H1 (cell line): ENCODE measurements around the gene STAT3. TPM values are rescaled to one million over a fixed set of nuclear protein-coding genes. Genes with fewer than 3 reads are reported as not detected.

Source experiments
- CTCF ChIA-PET: fragments of 300-600 bp; sonication (Branson Sonifier 250); formaldehyde crosslinking; loops from one replicate; lab custom pipeline; 2021; ENCODE audit not compliant: partially characterized antibody; lab: Charles Lee
- POLR2A ChIA-PET: fragments of 300-600 bp; sonication (Branson Sonifier 250); formaldehyde crosslinking; loops from one replicate; lab custom pipeline; 2021; ENCODE audit warnings: inconsistent platforms; ENCODE audit not compliant: partially characterized antibody; lab: Charles Lee
- DNase-seq, 2 experiments: peaks; one replicate each; pipeline versions ENCODE4 v3.0.0 to v3.0.0-alpha.2; 2010 to 2022; ENCODE audit warnings: low spot score in 2 of 2, low read depth in 1 of 2, mixed read lengths in 1 of 2
- FAIRE-seq: peaks from 2 replicates; lab custom pipeline; 2011; peaks lifted over from hg19 to GRCh38; lab: Jason Lieb, UNC
- H2AFZ ChIP-seq: 2 replicates; pipeline ENCODE4 v1.8.1; 2012; ENCODE audit warnings: low read length, inconsistent platforms
- H2AK5ac ChIP-seq: 2 replicates; pipeline ENCODE4 v1.6.1; 2013; ENCODE audit warnings: low read depth, low read length
- H2BK120ac ChIP-seq: replicated peaks from 2 replicates; pipeline ENCODE3; 2013; ENCODE audit warnings: low read depth, low read length, inconsistent platforms
- H2BK12ac ChIP-seq: 2 replicates; pipeline ENCODE4 v1.6.1; 2013; ENCODE audit warnings: low read depth, low read length
- H2BK15ac ChIP-seq: 2 replicates; pipeline ENCODE4 v1.6.1; 2013; ENCODE audit warnings: low read length
- H2BK20ac ChIP-seq: 2 replicates; pipeline ENCODE4 v1.6.1; 2013; ENCODE audit warnings: low read length
- H2BK5ac ChIP-seq: 2 replicates; pipeline ENCODE4 v1.6.1; 2013; ENCODE audit warnings: low read depth, low read length
- H3K14ac ChIP-seq: 2 replicates; pipeline ENCODE4 v1.6.1; 2013; ENCODE audit warnings: inconsistent platforms; ENCODE audit not compliant: insufficient read length
- H3K18ac ChIP-seq: 2 replicates; pipeline ENCODE4 v1.6.1; 2013; ENCODE audit warnings: low read length; ENCODE audit errors: extremely low read depth
- H3K23ac ChIP-seq: 2 replicates; pipeline ENCODE4 v1.6.1; 2013; ENCODE audit warnings: inconsistent platforms; ENCODE audit not compliant: insufficient read length
- H3K23me2 ChIP-seq: 2 replicates; pipeline ENCODE4 v1.6.1; 2013; ENCODE audit warnings: low read depth, low read length
- H3K27ac ChIP-seq: 2 replicates; pipeline ENCODE4 v1.6.1; 2011; ENCODE audit warnings: low read depth, low read length, inconsistent platforms
- H3K27me3 ChIP-seq, 4 experiments: replicated peaks in 1 of 4; 1 replicate in 1 of 4; 2 replicates in 3 of 4; pipeline versions ENCODE4 v1.6.1 to v1.8.1; 2011 to 2013; ENCODE audit warnings: low read length in 3 of 4, mild to moderate bottlenecking in 3 of 4, inconsistent platforms in 2 of 4, mixed read lengths in 2 of 4, moderate library complexity in 1 of 4; ENCODE audit not compliant: control insufficient read depth in 3 of 4, insufficient read depth in 3 of 4; ENCODE audit errors: extremely low read depth in 1 of 4
- H3K36me3 ChIP-seq, 4 experiments: 2 replicates each; pipeline versions ENCODE4 v1.6.1 to v1.8.1; 2011 to 2013; ENCODE audit warnings: mild to moderate bottlenecking in 4 of 4, low read length in 3 of 4, moderate library complexity in 2 of 4, control low read depth in 1 of 4, inconsistent platforms in 1 of 4; ENCODE audit not compliant: insufficient read depth in 4 of 4, control insufficient read depth in 2 of 4
- H3K4ac ChIP-seq: replicated peaks from 2 replicates; pipeline ENCODE3; 2013; ENCODE audit warnings: low read length, low read depth, mixed read lengths, inconsistent platforms; ENCODE audit not compliant: insufficient read length
- H3K4me1 ChIP-seq, 4 experiments: replicated peaks in 1 of 4; 1 replicate in 1 of 4; 2 replicates in 3 of 4; pipeline versions ENCODE4 v1.6.1 to v1.8.1; 2011 to 2013; ENCODE audit warnings: low read length in 3 of 4, inconsistent platforms in 2 of 4, mixed read lengths in 1 of 4; ENCODE audit not compliant: insufficient read depth in 4 of 4, control insufficient read depth in 3 of 4
- H3K4me2 ChIP-seq, 2 experiments: 2 replicates each; pipeline versions ENCODE4 v1.6.1 to v1.8.1; 2011 to 2013; ENCODE audit warnings: low read depth in 2 of 2, low read length in 2 of 2, control low read depth in 1 of 2, inconsistent platforms in 1 of 2, mild to moderate bottlenecking in 1 of 2; ENCODE audit not compliant: insufficient read depth in 1 of 2
- H3K4me3 ChIP-seq, 4 experiments: fragments of 200-600, 300-600 bp in 1 of 4; sonication (generic), shearing (Covaris generic), sonication (Bioruptor Twin) in 1 of 4; 2 replicates each; pipeline versions ENCODE4 v1.5.1 to v1.8.1; 2011 to 2016; ENCODE audit warnings: low read length in 4 of 4, low read depth in 3 of 4, control low read depth in 2 of 4, inconsistent platforms in 2 of 4, mild to moderate bottlenecking in 2 of 4, mixed read lengths in 1 of 4, moderate library complexity in 1 of 4; ENCODE audit not compliant: insufficient read depth in 2 of 4; ENCODE audit errors: extremely low read depth in 1 of 4
- H3K56ac ChIP-seq: replicated peaks from 2 replicates; pipeline ENCODE3; 2013; ENCODE audit warnings: low read depth, mild to moderate bottlenecking, mixed read lengths, low read length, inconsistent platforms; ENCODE audit not compliant: insufficient read length
- H3K79me1 ChIP-seq: 2 replicates; pipeline ENCODE4 v1.6.1; 2013; ENCODE audit warnings: low read depth, low read length, control low read depth
- H3K79me2 ChIP-seq, 2 experiments: 2 replicates each; pipeline versions ENCODE4 v1.6.1 to v1.8.1; 2012 to 2013; ENCODE audit warnings: low read length in 2 of 2, mild to moderate bottlenecking in 2 of 2, inconsistent platforms in 1 of 2; ENCODE audit not compliant: insufficient read depth in 2 of 2, control insufficient read depth in 1 of 2
- H3K9ac ChIP-seq, 4 experiments: replicated peaks in 1 of 4; 1 replicate in 1 of 4; 2 replicates in 3 of 4; pipeline versions ENCODE4 v1.6.1 to v1.8.1; 2011 to 2013; ENCODE audit warnings: low read depth in 3 of 4, low read length in 3 of 4, control low read depth in 2 of 4, mild to moderate bottlenecking in 2 of 4, moderate library complexity in 2 of 4, inconsistent platforms in 1 of 4; ENCODE audit errors: extremely low read depth in 1 of 4
- H3K9me3 ChIP-seq, 2 experiments: 2 replicates each; pipeline versions ENCODE4 v1.6.1 to v1.8.1; 2012 to 2013; ENCODE audit warnings: mild to moderate bottlenecking in 2 of 2, moderate library complexity in 2 of 2, control low read depth in 1 of 2, inconsistent platforms in 1 of 2, low read depth in 1 of 2, low read length in 1 of 2, mixed read lengths in 1 of 2; ENCODE audit not compliant: insufficient read depth in 2 of 2
- H4K20me1 ChIP-seq, 2 experiments: replicated peaks in 1 of 2; 2 replicates each; pipeline versions ENCODE3 to v1.8.1; 2011 to 2013; ENCODE audit warnings: inconsistent platforms in 2 of 2, low read length in 2 of 2, mild to moderate bottlenecking in 1 of 2; ENCODE audit not compliant: insufficient read depth in 2 of 2, control insufficient read depth in 1 of 2
- H4K5ac ChIP-seq: 2 replicates; pipeline ENCODE4 v1.6.1; 2013; ENCODE audit warnings: low read length, low read depth, mixed read lengths, inconsistent platforms; ENCODE audit not compliant: insufficient read length
- H4K8ac ChIP-seq: 2 replicates; pipeline ENCODE4 v1.8.0; 2013; ENCODE audit warnings: mild to moderate bottlenecking, moderate library complexity, low read length, inconsistent platforms; ENCODE audit not compliant: insufficient read depth; ENCODE audit errors: extremely low read depth
- H4K91ac ChIP-seq: replicated peaks from 2 replicates; pipeline ENCODE3; 2013; ENCODE audit warnings: low read length, mixed read lengths, inconsistent platforms; ENCODE audit not compliant: insufficient read length
- CBX8 ChIP-seq: fragments of 300-800, 300-1000 bp; sonication (generic); IDR thresholded peaks from 2 replicates; pipeline ENCODE4 v1.7.1; 2016; ENCODE audit warnings: low read depth, low read length, borderline replicate concordance
- EGR1 ChIP-seq: IDR thresholded peaks from 2 replicates; pipeline ENCODE4 v1.6.1; 2011; ENCODE audit warnings: low read depth, low read length, borderline replicate concordance
- PHF8 ChIP-seq: fragments of 200-600 bp; sonication (generic); conservative IDR thresholded peaks from 2 replicates; pipeline ENCODE4 v1.7.1; 2012; ENCODE audit warnings: low read depth, mild to moderate bottlenecking, inconsistent platforms, low read length, moderate library complexity
- POLR2AphosphoS5 ChIP-seq: IDR thresholded peaks from 2 replicates; pipeline ENCODE4 v1.6.1; 2011; ENCODE audit warnings: low read depth, low read length
- RFX5 ChIP-seq: IDR thresholded peaks from 2 replicates; pipeline ENCODE4 v1.6.1; 2011; ENCODE audit warnings: low read depth, low read length, improper control_type of control experiment, borderline replicate concordance
- RNF2 ChIP-seq: fragments of 200-900, 300-1000 bp; sonication (generic); IDR thresholded peaks from 2 replicates; pipeline ENCODE4 v1.7.1; 2016; ENCODE audit warnings: borderline replicate concordance, low read depth, mild to moderate bottlenecking, antibody characterized with exemption, low read length; ENCODE audit not compliant: poor library complexity, severe bottlenecking; ENCODE audit errors: missing control alignments
- SAP30 ChIP-seq: fragments of 300-600 bp; sonication (generic); IDR thresholded peaks from 2 replicates; pipeline ENCODE4 v1.7.1; 2012; ENCODE audit warnings: low read length, moderate library complexity, mild to moderate bottlenecking, inconsistent platforms; ENCODE audit not compliant: insufficient read depth, insufficient replicate concordance
- TAF1 ChIP-seq: IDR thresholded peaks from 2 replicates; pipeline ENCODE4 v1.6.1; 2011; ENCODE audit warnings: mild to moderate bottlenecking, low read depth, low read length
- TBP ChIP-seq: IDR thresholded peaks from 2 replicates; pipeline ENCODE4 v1.6.1; 2011; ENCODE audit warnings: low read depth, low read length, improper control_type of control experiment
- WGBS, 2 experiments: shearing (Covaris generic) in 1 of 2; methylation state at CpG; one replicate each; pipeline versions ENCODE4 v1.1.6 to v1.1.7; 2013 to 2015; ENCODE audit warnings: low lambda C conversion rate in 2 of 2, mixed read lengths in 2 of 2, inconsistent platforms in 1 of 2, low coverage in 1 of 2, missing lambda C conversion rate in 1 of 2; ENCODE audit not compliant: insufficient replicate concordance in 2 of 2, insufficient coverage in 1 of 2, insufficient read length in 1 of 2; ENCODE audit errors: extremely low coverage in 1 of 2, missing lambda C conversion rate in 1 of 2; 5-methylcytosine and 5-hydroxymethylcytosine counted together
- polyA plus RNA-seq, 7 experiments: library from polyadenylated mRNA; depleted of rRNA in 3 of 7; stranded (reverse) in 5 of 7; unstranded in 2 of 7; fragments of >200 nt in 5 of 7; fragments of 200-250 nt in 2 of 7; gene quantifications; 1 replicate in 5 of 7; 2 replicates in 1 of 7; 4 replicates in 1 of 7; pipeline versions ENCODE4 v1.2.1 to v1.2.3, GENCODE V29; 2011 to 2013; ENCODE audit warnings: missing spikeins in 2 of 7, mixed read lengths in 2 of 7
- total RNA-seq: library from RNA; stranded (reverse); fragmentation: NEBNext Ultra II Directional; extraction: Animal tissue kit (Norgen Biotek cat#: 25700); gene quantifications from 2 replicates; pipeline ENCODE4 v1.2.1, GENCODE V29; 2021
- TF ChIP-seq, protein P1 (sequence below), 3 experiments: IDR thresholded peaks; 1 replicate in 2 of 3; 2 replicates in 1 of 3; pipeline versions ENCODE4 v1.5.1 to v1.6.1; 2011; ENCODE audit warnings: low read length in 3 of 3, mild to moderate bottlenecking in 3 of 3, inconsistent platforms in 2 of 3, low read depth in 1 of 3, moderate library complexity in 1 of 3; ENCODE audit not compliant: insufficient read depth in 1 of 3; ENCODE audit errors: control extremely low read depth in 1 of 3

STAT3 gene
- total and polyA plus RNA-seq, 2 of the 8 experiments (the other 6 are each of a cell fraction or from before 2014, with no cell fraction given) = 38.4 to 94.1 TPM

DNA sequence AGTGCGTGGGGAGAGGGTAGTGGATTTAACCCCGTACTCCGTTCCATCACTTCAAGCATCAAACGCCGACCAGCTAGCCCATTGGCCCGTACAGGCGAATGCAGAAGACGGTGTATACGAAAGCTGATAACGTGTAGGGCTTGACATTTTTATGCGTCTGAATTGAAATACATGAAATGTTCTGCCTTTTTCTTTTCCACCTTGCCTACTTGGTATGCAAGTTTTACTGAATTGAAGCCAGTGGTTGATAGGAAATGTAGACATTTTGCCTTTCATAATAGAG is 834 bp upstream of the STAT3 start:
- H3K79me2 ChIP-seq = peaks cover 23 to 34% of the 10 kb centered on the region in 2 experiments
- 52% methylated on average over 11 of the region's 11 CpGs; no CpG with 5 or more reads in 1 of the 2 experiments for WGBS, 2 experiments
- peak overlapping the region; percentile 64; the same call in 1 of the 2 replicates for H2BK5ac ChIP-seq
- H3K4me2 ChIP-seq = peak overlapping the region; percentile 69 to 85
- H3K27ac ChIP-seq = peak overlapping the region; percentile 71; the same call in 1 of the 2 replicates
- peak overlapping the region; percentile 44 to 61 (median 52); a peak in 7 of 8 replicates for H3K4me3 ChIP-seq
- no peak overlapping the region for H2BK120ac ChIP-seq
- H3K9me3 ChIP-seq = no peaks in the 10 kb centered on the region
- H4K91ac ChIP-seq = peak overlapping the region; percentile 70
- H3K23ac ChIP-seq = no peak overlapping the region
- 0 out of 2 replicates have a peak, but pooled peaks cover 3% of the 10 kb centered on the region for H3K79me1 ChIP-seq
- H4K8ac ChIP-seq = peak overlapping the region; percentile 75; the same call in 1 of the 2 replicates
- peak overlapping the region; percentile 70 for H3K4ac ChIP-seq
- H2AFZ ChIP-seq = peak overlapping the region; percentile 67
- POLR2A ChIA-PET = interaction anchor here (0.6 to 2.9 kb wide), 14 partner anchors 10 to 372 kb away, joined by 3 to 33 read pairs (median 4); partner anchors contain the start of genes CAVIN1, COASY and DNAJC7
- H3K23me2 ChIP-seq = peaks cover 8% of the 10 kb centered on the region
- H2BK15ac ChIP-seq = no peak overlapping the region; the same call in 1 of the 2 replicates
- H3K18ac ChIP-seq = peak overlapping the region; percentile 63; the same call in 1 of the 2 replicates
- H4K20me1 ChIP-seq = peaks cover 2 to 7% of the 10 kb centered on the region in 2 experiments
- peak overlapping the region; percentile 92 for H2BK12ac ChIP-seq
- no peaks in the 10 kb centered on the region for H3K27me3 ChIP-seq
- CTCF ChIA-PET = interaction anchor here (0.9 to 3.1 kb wide), 9 partner anchors 10 to 167 kb away, joined by 3 to 18 read pairs (median 5); no protein-coding TSS in a partner anchor
- peak overlapping the region in 3 of 4 experiments; percentile 40 to 83 (median 50); a peak in 4 of 7 replicates for H3K9ac ChIP-seq
- DNase-seq (no peak), FAIRE-seq (no peak)
- H2AK5ac ChIP-seq = 0 out of 2 replicates have a peak overlapping the region, but pooled peaks have one; percentile 76
- H2BK20ac ChIP-seq = peak overlapping the region; percentile 13; the same call in 1 of the 2 replicates
- H3K4me1 ChIP-seq = peaks cover 3 to 14% (median 6%) of the 10 kb centered on the region in 4 experiments
- H3K14ac ChIP-seq = no peak overlapping the region
- H3K56ac ChIP-seq = peak overlapping the region; percentile 55
- no peaks in the 10 kb centered on the region for H3K36me3 ChIP-seq
- peak overlapping the region; percentile 24 for H4K5ac ChIP-seq
- TF ChIP-seq EGR1 (no peak), TAF1 (no peak), PHF8 (no peak), POLR2AphosphoS5 (no peak), RNF2 (no peak), SAP30 (no peak), RFX5 (no peak), TBP (no peak), CBX8 (no peak)
- TF ChIP-seq, protein P1, sequence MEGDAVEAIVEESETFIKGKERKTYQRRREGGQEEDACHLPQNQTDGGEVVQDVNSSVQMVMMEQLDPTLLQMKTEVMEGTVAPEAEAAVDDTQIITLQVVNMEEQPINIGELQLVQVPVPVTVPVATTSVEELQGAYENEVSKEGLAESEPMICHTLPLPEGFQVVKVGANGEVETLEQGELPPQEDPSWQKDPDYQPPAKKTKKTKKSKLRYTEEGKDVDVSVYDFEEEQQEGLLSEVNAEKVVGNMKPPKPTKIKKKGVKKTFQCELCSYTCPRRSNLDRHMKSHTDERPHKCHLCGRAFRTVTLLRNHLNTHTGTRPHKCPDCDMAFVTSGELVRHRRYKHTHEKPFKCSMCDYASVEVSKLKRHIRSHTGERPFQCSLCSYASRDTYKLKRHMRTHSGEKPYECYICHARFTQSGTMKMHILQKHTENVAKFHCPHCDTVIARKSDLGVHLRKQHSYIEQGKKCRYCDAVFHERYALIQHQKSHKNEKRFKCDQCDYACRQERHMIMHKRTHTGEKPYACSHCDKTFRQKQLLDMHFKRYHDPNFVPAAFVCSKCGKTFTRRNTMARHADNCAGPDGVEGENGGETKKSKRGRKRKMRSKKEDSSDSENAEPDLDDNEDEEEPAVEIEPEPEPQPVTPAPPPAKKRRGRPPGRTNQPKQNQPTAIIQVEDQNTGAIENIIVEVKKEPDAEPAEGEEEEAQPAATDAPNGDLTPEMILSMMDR (IDR thresholded peaks at IDR 0.05; ENCODE audit: control extremely low read depth in 1 of 3, insufficient read depth in 1 of 3, low read depth in 1 of 3, low read length in 3 of 3) = no peak
